SK-N-SH treated with all-trans-retinoic acid at 6 μM for 48 hours (cell line): Measurements from ENCODE around the gene TP53AIP1.

Source experiments
- ATAC-seq: fragments of 200-7000 bp; cut with Tn5 transposase; 3 replicates; pipeline ENCODE4 v1.9.1; 2020; ENCODE audit warnings: mild to moderate bottlenecking, moderate library complexity
- ARNTL ChIP-seq: fragments of 450-650 bp; formaldehyde crosslinking; IDR thresholded peaks from 2 replicates; pipeline ENCODE4 v1.5.0; 2020; ENCODE audit warnings: low read depth, mild to moderate bottlenecking, moderate library complexity, borderline replicate concordance
- BACH2 ChIP-seq: fragments of 250-450 bp; sonication (Bioruptor Pico); IDR thresholded peaks from 2 replicates; pipeline ENCODE4 v1.9.0; 2021; ENCODE audit warnings: mild to moderate bottlenecking, borderline replicate concordance
- CREB5 ChIP-seq: fragments of 250-450 bp; sonication (Bioruptor Pico); IDR thresholded peaks from 2 replicates; pipeline ENCODE4 v1.5.1; 2020; ENCODE audit warnings: low read depth, mild to moderate bottlenecking, moderate library complexity
- CSDC2 ChIP-seq: fragments of 250-450 bp; sonication (Bioruptor Pico); IDR thresholded peaks from 2 replicates; pipeline ENCODE4 v1.5.0; 2020; ENCODE audit warnings: mild to moderate bottlenecking, moderate library complexity
- ESRRG ChIP-seq: fragments of 250-450 bp; sonication (Bioruptor Pico); IDR thresholded peaks from 2 replicates; pipeline ENCODE4 v1.6.1; 2021; ENCODE audit warnings: mild to moderate bottlenecking
- GLIS3 ChIP-seq: fragments of 250-450 bp; sonication (Bioruptor Pico); IDR thresholded peaks from 2 replicates; pipeline ENCODE4 v1.5.0; 2020; ENCODE audit warnings: mild to moderate bottlenecking, moderate library complexity
- ISL1 ChIP-seq: fragments of 250-450 bp; sonication (Bioruptor Pico); IDR thresholded peaks from 2 replicates; pipeline ENCODE4 v2.1.2; 2022; ENCODE audit warnings: mild to moderate bottlenecking, moderate library complexity
- OSR1 ChIP-seq: fragments of 250-450 bp; sonication (Bioruptor Pico); IDR thresholded peaks from 2 replicates; pipeline ENCODE4 v1.8.0; 2022; ENCODE audit warnings: moderate library complexity, mild to moderate bottlenecking, inconsistent platforms
- PATZ1 ChIP-seq: fragments of 250-450 bp; sonication (Bioruptor Pico); IDR thresholded peaks from 2 replicates; pipeline ENCODE4 v1.8.0; 2020; ENCODE audit warnings: mild to moderate bottlenecking, moderate library complexity, borderline replicate concordance
- POU6F1 ChIP-seq: fragments of 250-450 bp; sonication (Bioruptor Pico); IDR thresholded peaks from 2 replicates; pipeline ENCODE4 v1.8.0; 2021; ENCODE audit warnings: low read depth, mild to moderate bottlenecking, moderate library complexity, borderline replicate concordance
- PPARA ChIP-seq: fragments of 250-450 bp; sonication (Bioruptor Pico); IDR thresholded peaks from 2 replicates; pipeline ENCODE4 v1.5.0; 2020; ENCODE audit warnings: mild to moderate bottlenecking, borderline replicate concordance
- RARB ChIP-seq: fragments of 250-450 bp; sonication (Bioruptor Pico); IDR thresholded peaks from 2 replicates; pipeline ENCODE4 v1.8.0; 2021; ENCODE audit warnings: mild to moderate bottlenecking, moderate library complexity
- SNAI2 ChIP-seq: fragments of 250-450 bp; sonication (Bioruptor Pico); IDR thresholded peaks from 2 replicates; pipeline ENCODE4 v1.5.0; 2020; ENCODE audit warnings: mild to moderate bottlenecking, moderate library complexity
- TOX ChIP-seq: fragments of 250-450 bp; sonication (Bioruptor Pico); IDR thresholded peaks from 2 replicates; pipeline ENCODE4 v1.8.0; 2021; ENCODE audit warnings: mild to moderate bottlenecking, moderate library complexity, borderline replicate concordance
- ZC3H10 ChIP-seq: fragments of 250-450 bp; sonication (Bioruptor Pico); IDR thresholded peaks from 2 replicates; pipeline ENCODE4 v1.5.1; 2021; ENCODE audit warnings: mild to moderate bottlenecking, moderate library complexity
- ZFP3 ChIP-seq: fragments of 250-450 bp; sonication (Bioruptor Pico); IDR thresholded peaks from 2 replicates; pipeline ENCODE4 v1.5.0; 2020; ENCODE audit warnings: mild to moderate bottlenecking, moderate library complexity
- ZFP30 ChIP-seq: fragments of 450-650 bp; formaldehyde crosslinking; IDR thresholded peaks from 2 replicates; pipeline ENCODE4 v1.5.0; 2022; ENCODE audit warnings: mild to moderate bottlenecking, moderate library complexity
- ZNF8 ChIP-seq: fragments of 450-650 bp; formaldehyde crosslinking; IDR thresholded peaks from 2 replicates; pipeline ENCODE4 v1.5.0; 2020; ENCODE audit warnings: mild to moderate bottlenecking, moderate library complexity
- TF ChIP-seq, protein P1 (sequence below): fragments of 250-450 bp; sonication (Bioruptor Pico); IDR thresholded peaks from 2 replicates; pipeline ENCODE4 v1.5.1; 2021; ENCODE audit warnings: mild to moderate bottlenecking, moderate library complexity
- TF ChIP-seq, protein P2 (sequence below): fragments of 250-450 bp; sonication (Bioruptor Pico); IDR thresholded peaks from 2 replicates; pipeline ENCODE4 v1.5.0; 2020; ENCODE audit warnings: mild to moderate bottlenecking, moderate library complexity

TP53AIP1 gene

GRCh38 chr11:128946648-128947047 is 4.0 kb upstream of the TP53AIP1 start (continued):
- TF ChIP-seq CREB5 (CRISPR knock-in tag) (no peak), SNAI2 (CRISPR knock-in tag) (no peak), GLIS3 (CRISPR knock-in tag) (no peak), ESRRG (CRISPR knock-in tag) (no peak), CSDC2 (CRISPR knock-in tag) (no peak), TOX (no peak), ZNF8 (CRISPR knock-in tag) (no peak)
- TF ChIP-seq, protein P1, sequence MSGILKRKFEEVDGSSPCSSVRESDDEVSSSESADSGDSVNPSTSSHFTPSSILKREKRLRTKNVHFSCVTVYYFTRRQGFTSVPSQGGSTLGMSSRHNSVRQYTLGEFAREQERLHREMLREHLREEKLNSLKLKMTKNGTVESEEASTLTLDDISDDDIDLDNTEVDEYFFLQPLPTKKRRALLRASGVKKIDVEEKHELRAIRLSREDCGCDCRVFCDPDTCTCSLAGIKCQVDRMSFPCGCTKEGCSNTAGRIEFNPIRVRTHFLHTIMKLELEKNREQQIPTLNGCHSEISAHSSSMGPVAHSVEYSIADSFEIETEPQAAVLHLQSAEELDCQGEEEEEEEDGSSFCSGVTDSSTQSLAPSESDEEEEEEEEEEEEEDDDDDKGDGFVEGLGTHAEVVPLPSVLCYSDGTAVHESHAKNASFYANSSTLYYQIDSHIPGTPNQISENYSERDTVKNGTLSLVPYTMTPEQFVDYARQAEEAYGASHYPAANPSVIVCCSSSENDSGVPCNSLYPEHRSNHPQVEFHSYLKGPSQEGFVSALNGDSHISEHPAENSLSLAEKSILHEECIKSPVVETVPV (CRISPR knock-in tag): no peak
- TF ChIP-seq, all 23 proteins: peak for 0

GRCh38 chr11:128943428-128943976 is 831 bp upstream of the TP53AIP1 start:
- TF ChIP-seq OSR1: no peak
- TF ChIP-seq TOX: no peak
- TF ChIP-seq BACH2 (CRISPR knock-in tag): no peak
- TF ChIP-seq GLIS3 (CRISPR knock-in tag): no peak
- TF ChIP-seq POU6F1 (CRISPR knock-in tag): no peak
- no peak for TF ChIP-seq ISL1 (CRISPR knock-in tag)
- no peak for ATAC-seq

- no peak for ATAC-seq
- TF ChIP-seq, protein P2, sequence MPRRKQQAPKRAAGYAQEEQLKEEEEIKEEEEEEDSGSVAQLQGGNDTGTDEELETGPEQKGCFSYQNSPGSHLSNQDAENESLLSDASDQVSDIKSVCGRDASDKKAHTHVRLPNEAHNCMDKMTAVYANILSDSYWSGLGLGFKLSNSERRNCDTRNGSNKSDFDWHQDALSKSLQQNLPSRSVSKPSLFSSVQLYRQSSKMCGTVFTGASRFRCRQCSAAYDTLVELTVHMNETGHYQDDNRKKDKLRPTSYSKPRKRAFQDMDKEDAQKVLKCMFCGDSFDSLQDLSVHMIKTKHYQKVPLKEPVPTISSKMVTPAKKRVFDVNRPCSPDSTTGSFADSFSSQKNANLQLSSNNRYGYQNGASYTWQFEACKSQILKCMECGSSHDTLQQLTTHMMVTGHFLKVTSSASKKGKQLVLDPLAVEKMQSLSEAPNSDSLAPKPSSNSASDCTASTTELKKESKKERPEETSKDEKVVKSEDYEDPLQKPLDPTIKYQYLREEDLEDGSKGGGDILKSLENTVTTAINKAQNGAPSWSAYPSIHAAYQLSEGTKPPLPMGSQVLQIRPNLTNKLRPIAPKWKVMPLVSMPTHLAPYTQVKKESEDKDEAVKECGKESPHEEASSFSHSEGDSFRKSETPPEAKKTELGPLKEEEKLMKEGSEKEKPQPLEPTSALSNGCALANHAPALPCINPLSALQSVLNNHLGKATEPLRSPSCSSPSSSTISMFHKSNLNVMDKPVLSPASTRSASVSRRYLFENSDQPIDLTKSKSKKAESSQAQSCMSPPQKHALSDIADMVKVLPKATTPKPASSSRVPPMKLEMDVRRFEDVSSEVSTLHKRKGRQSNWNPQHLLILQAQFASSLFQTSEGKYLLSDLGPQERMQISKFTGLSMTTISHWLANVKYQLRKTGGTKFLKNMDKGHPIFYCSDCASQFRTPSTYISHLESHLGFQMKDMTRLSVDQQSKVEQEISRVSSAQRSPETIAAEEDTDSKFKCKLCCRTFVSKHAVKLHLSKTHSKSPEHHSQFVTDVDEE (CRISPR knock-in tag): no peak
- no peak for TF ChIP-seq ESRRG (CRISPR knock-in tag)
- TF ChIP-seq ZFP30: no peak
- TF ChIP-seq ARNTL (CRISPR knock-in tag): no peak
- no peak for TF ChIP-seq CREB5 (CRISPR knock-in tag)
- TF ChIP-seq RARB (CRISPR knock-in tag): no peak
- TF ChIP-seq PPARA: no peak
- no peak for TF ChIP-seq ISL1 (CRISPR knock-in tag)
- TF ChIP-seq TOX: no peak
- TF ChIP-seq CSDC2 (CRISPR knock-in tag): no peak
- no peak for TF ChIP-seq PATZ1 (CRISPR knock-in tag)
- TF ChIP-seq, protein P1 (CRISPR knock-in tag): no peak
- no peak for TF ChIP-seq GLIS3 (CRISPR knock-in tag)
- no peak for TF ChIP-seq ZFP3 (CRISPR knock-in tag)
- TF ChIP-seq ZC3H10 (CRISPR knock-in tag): no peak
- TF ChIP-seq, all 23 proteins: peak for 0
Measured at GRCh38 chr11:128942272-128942612, 429 bp downstream of the TP53AIP1 start.
